ENCODE results near the gene TSEN54. TPM values are rescaled to one million over a fixed set of nuclear protein-coding genes. Genes with fewer than 3 reads are reported as not detected.

The TSEN54 gene
- total RNA-seq, 2 donors from 2014 or later = 29.7 to 50.7 TPM

DNA sequence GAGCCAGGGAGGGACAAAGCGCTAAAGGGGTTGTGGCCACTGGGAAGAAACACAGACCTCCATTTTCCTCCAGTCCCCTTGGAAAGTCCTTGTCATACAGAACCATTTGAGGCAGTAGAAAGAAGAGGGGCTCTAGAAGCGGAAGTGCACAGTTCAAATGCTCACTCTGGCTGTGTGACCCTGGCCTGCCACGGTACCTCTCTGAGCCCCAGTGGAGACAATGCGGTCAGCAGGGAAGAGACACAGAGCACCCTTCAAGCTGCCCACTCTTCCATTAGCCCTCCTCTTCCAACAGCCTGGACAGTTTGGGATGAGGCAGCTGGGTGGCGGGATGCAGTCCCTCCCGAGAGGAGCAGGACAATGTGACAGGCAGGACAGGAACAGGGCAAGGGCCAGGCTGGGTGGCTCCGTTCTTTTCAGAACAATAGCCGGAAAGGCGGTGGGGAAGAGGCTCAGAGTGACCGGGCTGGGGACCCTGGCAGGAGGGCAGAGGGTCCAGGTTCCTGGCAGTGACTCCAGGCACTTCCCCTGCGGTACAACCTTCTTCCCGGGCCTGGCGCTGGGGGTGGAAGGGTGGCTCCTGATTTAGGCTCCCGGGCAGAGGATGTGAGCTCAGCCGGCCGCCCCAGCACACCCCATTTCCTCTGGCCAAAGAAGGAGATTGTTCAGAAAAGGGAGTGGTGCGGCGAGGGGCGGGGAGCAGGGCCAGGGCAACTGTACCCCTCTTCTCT lies 6.6 kb upstream of the TSEN54 start:
- peaks cover 13% of the 10 kb centered on the region for H3K4me1 ChIP-seq
- peak overlapping the region; percentile 14 to 46 for H3K9ac ChIP-seq (ENCODE audit: low read depth in 2 of 2, low read length in 2 of 2)
- DNase-seq = no peak
- H3K9me3 ChIP-seq = no peaks in the 10 kb centered on the region
- H3K36me3 ChIP-seq = no peaks in the 10 kb centered on the region
- H3K27ac ChIP-seq = no peak overlapping the region
- no peaks in the 10 kb centered on the region for H3K27me3 ChIP-seq
- H3K4me3 ChIP-seq = no peak overlapping the region
- no peak for TF ChIP-seq CTCF (IDR thresholded peaks at IDR 0.05)
- intact Hi-C loops (cut with DNase I) = loop anchor here (5.0 kb wide), 1 partner anchor 82 kb away; no protein-coding TSS in a partner anchor

DNA sequence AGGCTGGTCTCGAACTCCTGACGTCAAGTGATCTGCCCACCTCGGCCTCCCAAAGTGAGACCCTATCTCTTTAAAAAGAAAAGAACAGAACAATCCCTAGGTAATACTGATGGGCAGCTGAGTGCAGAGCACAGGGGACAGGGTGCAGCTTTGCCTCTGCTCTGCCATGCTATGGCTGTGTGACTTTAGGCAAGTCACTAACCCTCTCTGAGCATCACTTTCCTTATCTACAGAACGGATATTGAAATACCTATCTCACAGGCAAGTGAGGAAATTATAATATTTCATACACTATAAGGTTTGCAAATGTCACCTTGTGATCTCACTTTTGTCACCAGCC lies 5.1 kb upstream of the TSEN54 start:
- Histone ChIP-seq H3K27me3 (no peaks in the 10 kb centered on the region), H3K4me1 (peaks cover 13% of the 10 kb centered on the region), H3K36me3 (no peaks in the 10 kb centered on the region), H3K4me3 (no peak overlapping the region), H3K9ac (ENCODE audit: low read depth in 2 of 2, low read length in 2 of 2) (no peak overlapping the region), H3K9me3 (no peaks in the 10 kb centered on the region), H3K27ac (no peak overlapping the region)
- DNase-seq = no peak
- intact Hi-C loops (cut with DNase I) = loop anchor here (5.0 kb wide), 1 partner anchor 84 kb away; no protein-coding TSS in a partner anchor
- TF ChIP-seq CTCF (IDR thresholded peaks at IDR 0.05) = no peak

GRCh38 chr17:75511610-75512575 lies 4.4 kb upstream of the TSEN54 start:
- intact Hi-C loops (cut with DNase I) = loop anchor here (5.0 kb wide), 1 partner anchor 85 kb away; no protein-coding TSS in a partner anchor
- Histone ChIP-seq H3K4me1 (peaks cover 13% of the 10 kb centered on the region), H3K4me3 (no peak overlapping the region), H3K27ac (peak overlapping the region; percentile 2), H3K27me3 (no peaks in the 10 kb centered on the region), H3K36me3 (no peaks in the 10 kb centered on the region), H3K9ac (ENCODE audit: low read depth in 2 of 2, low read length in 2 of 2) (peak overlapping the region in 1 of 2 donors; percentile 51), H3K9me3 (no peaks in the 10 kb centered on the region)
- DNase-seq = no peak
- TF ChIP-seq CTCF (IDR thresholded peaks at IDR 0.05) = no peak

- H3K27ac ChIP-seq = peak overlapping the region; percentile 2
- no peaks in the 10 kb centered on the region for H3K27me3 ChIP-seq
- no peak overlapping the region for H3K4me3 ChIP-seq
- H3K36me3 ChIP-seq = no peaks in the 10 kb centered on the region
- no peak for TF ChIP-seq CTCF (IDR thresholded peaks at IDR 0.05)
- intact Hi-C loops (cut with DNase I) = loop anchor here (5.0 kb wide), 1 partner anchor 86 kb away; no protein-coding TSS in a partner anchor
- peaks cover 21% of the 10 kb centered on the region for H3K4me1 ChIP-seq
- H3K9ac ChIP-seq (ENCODE audit: low read depth in 2 of 2, low read length in 2 of 2) = peak overlapping the region in 1 of 2 donors; percentile 80
- no peak for DNase-seq
- H3K9me3 ChIP-seq = no peaks in the 10 kb centered on the region
Measured at GRCh38 chr17:75512926-75513640, 3.2 kb upstream of the TSEN54 start.

- no peak for DNase-seq
- peaks cover 23% of the 10 kb centered on the region for H3K4me1 ChIP-seq
- TF ChIP-seq CTCF (IDR thresholded peaks at IDR 0.05) = no peak
- H3K9me3 ChIP-seq = no peaks in the 10 kb centered on the region
- H3K27me3 ChIP-seq = no peaks in the 10 kb centered on the region
- H3K9ac ChIP-seq (ENCODE audit: low read depth in 2 of 2, low read length in 2 of 2) = peak overlapping the region; percentile 80 to 90
- no peaks in the 10 kb centered on the region for H3K36me3 ChIP-seq
- intact Hi-C loops (cut with DNase I) = loop anchor here (5.0 kb wide), 1 partner anchor 86 kb away; no protein-coding TSS in a partner anchor
- H3K27ac ChIP-seq = no peak overlapping the region
- no peak overlapping the region for H3K4me3 ChIP-seq
Measured at GRCh38 chr17:75513641-75514000, 2.7 kb upstream of the TSEN54 start.
